ENCODE results near the gene MOB4.
"Not testable (repeated sequence)": the region's sequence is repeated elsewhere in the genome, so short reads cannot be mapped to it uniquely, and the experiment has no call there.

Gene MOB4

GRCh38 chr2:197548582-197548981 is 32.7 kb downstream of the MOB4 start:
- H4K12ac ChIP-seq (ENCODE audit: low read depth, low read length): no peak overlapping the region
- H3K36me3 ChIP-seq (ENCODE audit: control insufficient read depth in 1 of 2, insufficient read depth in 2 of 2, low read length in 2 of 2): peaks cover 13 to 15% of the 10 kb centered on the region in 2 experiments
- H2AFZ ChIP-seq (ENCODE audit: insufficient read depth, low read length, poor library complexity): no peak overlapping the region
- H2BK5ac ChIP-seq (ENCODE audit: low read depth, low read length, poor library complexity): no peak overlapping the region
- no peak overlapping the region for H3K4me2 ChIP-seq (ENCODE audit: low read length)
- no peak overlapping the region for H3K9ac ChIP-seq (ENCODE audit: low read length)
- no peak overlapping the region for H2BK12ac ChIP-seq (ENCODE audit: low read length)
- H3K4me3 ChIP-seq (ENCODE audit: low read depth, low read length): no peak overlapping the region
- no peak overlapping the region for H3K27ac ChIP-seq (ENCODE audit: low read depth, low read length)
- H3K4ac ChIP-seq (ENCODE audit: low read depth, low read length): no peak overlapping the region
- no peak overlapping the region for H3K23ac ChIP-seq (ENCODE audit: low read length)
- H3K18ac ChIP-seq (ENCODE audit: low read length): no peak overlapping the region
- no peak for DNase-seq
- no peak overlapping the region for H4K91ac ChIP-seq (ENCODE audit: low read depth, low read length)
- WGBS (ENCODE audit: extremely low coverage, insufficient coverage, insufficient read length): 100% methylated on average over 1 of the region's 5 CpGs
- H3K14ac ChIP-seq (ENCODE audit: low read length): no peak overlapping the region
- no peak overlapping the region for H2BK120ac ChIP-seq (ENCODE audit: insufficient read depth, low read length, poor library complexity)
- no peaks in the 10 kb centered on the region for H3K79me2 ChIP-seq (ENCODE audit: control insufficient read depth, insufficient read depth, low read length, poor library complexity)
- H4K8ac ChIP-seq (ENCODE audit: low read depth, low read length): no peak overlapping the region
- no peaks in the 10 kb centered on the region for H3K79me1 ChIP-seq (ENCODE audit: low read length)
- H3K9me3 ChIP-seq (ENCODE audit: insufficient read depth, low read depth, low read length): no peaks in the 10 kb centered on the region
- no peak overlapping the region for H2AK5ac ChIP-seq (ENCODE audit: low read length)
- no peaks in the 10 kb centered on the region for H3K27me3 ChIP-seq (ENCODE audit: insufficient read depth, low read length)
- H3K4me1 ChIP-seq (ENCODE audit: control insufficient read depth in 1 of 2, insufficient read depth in 2 of 2, low read length in 2 of 2): no peaks in the 10 kb centered on the region

- H3K27me3 ChIP-seq (ENCODE audit: insufficient read depth, low read length); H3K18ac ChIP-seq (ENCODE audit: low read length); H4K91ac ChIP-seq (ENCODE audit: low read depth, low read length); H3K4me3 ChIP-seq (ENCODE audit: low read depth, low read length); H3K9me3 ChIP-seq (ENCODE audit: insufficient read depth, low read depth, low read length); H3K14ac ChIP-seq (ENCODE audit: low read length); H3K4ac ChIP-seq (ENCODE audit: low read depth, low read length); DNase-seq; H3K4me1 ChIP-seq (ENCODE audit: control insufficient read depth in 1 of 2, insufficient read depth in 2 of 2, low read length in 2 of 2); H3K79me1 ChIP-seq (ENCODE audit: low read length); H2BK12ac ChIP-seq (ENCODE audit: low read length); H3K9ac ChIP-seq (ENCODE audit: low read length); H2BK5ac ChIP-seq (ENCODE audit: low read depth, low read length, poor library complexity); H3K27ac ChIP-seq (ENCODE audit: low read depth, low read length); H4K8ac ChIP-seq (ENCODE audit: low read depth, low read length); H3K4me2 ChIP-seq (ENCODE audit: low read length); H3K79me2 ChIP-seq (ENCODE audit: control insufficient read depth, insufficient read depth, low read length, poor library complexity); H2AFZ ChIP-seq (ENCODE audit: insufficient read depth, low read length, poor library complexity); H2AK5ac ChIP-seq (ENCODE audit: low read length); H3K23ac ChIP-seq (ENCODE audit: low read length); H4K12ac ChIP-seq (ENCODE audit: low read depth, low read length); H2BK120ac ChIP-seq (ENCODE audit: insufficient read depth, low read length, poor library complexity): not testable (repeated sequence)
- peaks cover 15 to 21% of the 10 kb centered on the region in 2 experiments for H3K36me3 ChIP-seq (ENCODE audit: control insufficient read depth in 1 of 2, insufficient read depth in 2 of 2, low read length in 2 of 2)
- WGBS (ENCODE audit: extremely low coverage, insufficient coverage, insufficient read length): no CpG with 5 or more reads among the region's 2 CpGs
Measured at GRCh38 chr2:197551260-197551659, 35.4 kb downstream of the MOB4 start.

- Histone ChIP-seq H3K9me3 (ENCODE audit: insufficient read depth, low read depth, low read length) (no peaks in the 10 kb centered on the region), H2BK120ac (ENCODE audit: insufficient read depth, low read length, poor library complexity) (no peak overlapping the region), H3K27me3 (ENCODE audit: insufficient read depth, low read length) (no peaks in the 10 kb centered on the region)
Measured at GRCh38 chr2:197555467-197555866, 39.6 kb downstream of the MOB4 start.

GRCh38 chr2:197556456-197556855 is 40.6 kb downstream of the MOB4 start:
- Histone ChIP-seq H3K23ac (ENCODE audit: low read length) (no peak overlapping the region), H4K91ac (ENCODE audit: low read depth, low read length) (no peak overlapping the region), H2BK12ac (ENCODE audit: low read length) (no peak overlapping the region), H3K4me2 (ENCODE audit: low read length) (no peak overlapping the region), H3K27ac (ENCODE audit: low read depth, low read length) (no peak overlapping the region), H4K8ac (ENCODE audit: low read depth, low read length) (no peak overlapping the region), H3K18ac (ENCODE audit: low read length) (no peak overlapping the region), H3K79me2 (ENCODE audit: control insufficient read depth, insufficient read depth, low read length, poor library complexity) (no peaks in the 10 kb centered on the region), H2BK120ac (ENCODE audit: insufficient read depth, low read length, poor library complexity) (no peak overlapping the region), H3K79me1 (ENCODE audit: low read length) (no peaks in the 10 kb centered on the region), H2AK5ac (ENCODE audit: low read length) (no peak overlapping the region), H3K27me3 (ENCODE audit: insufficient read depth, low read length) (no peaks in the 10 kb centered on the region), H3K4ac (ENCODE audit: low read depth, low read length) (no peak overlapping the region), H3K9me3 (ENCODE audit: insufficient read depth, low read depth, low read length) (no peaks in the 10 kb centered on the region), H2AFZ (ENCODE audit: insufficient read depth, low read length, poor library complexity) (no peak overlapping the region), H3K4me3 (ENCODE audit: low read depth, low read length) (no peak overlapping the region), H4K12ac (ENCODE audit: low read depth, low read length) (no peak overlapping the region), H3K36me3 (ENCODE audit: control insufficient read depth in 1 of 2, insufficient read depth in 2 of 2, low read length in 2 of 2) (peaks cover 17 to 21% of the 10 kb centered on the region in 2 experiments), H3K9ac (ENCODE audit: low read length) (no peak overlapping the region), H2BK5ac (ENCODE audit: low read depth, low read length, poor library complexity) (no peak overlapping the region), H3K4me1 (ENCODE audit: control insufficient read depth in 1 of 2, insufficient read depth in 2 of 2, low read length in 2 of 2) (no peaks in the 10 kb centered on the region), H3K14ac (ENCODE audit: low read length) (no peak overlapping the region)
- no CpG with 5 or more reads among the region's 1 CpG for WGBS (ENCODE audit: extremely low coverage, insufficient coverage, insufficient read length)
- DNase-seq: no peak

More at GRCh38 chr2:197555467-197555866, 39.6 kb downstream of the MOB4 start:
- no peak overlapping the region for H3K27ac ChIP-seq (ENCODE audit: low read depth, low read length)
- H3K4me2 ChIP-seq (ENCODE audit: low read length): no peak overlapping the region
- H3K4me1 ChIP-seq (ENCODE audit: control insufficient read depth in 1 of 2, insufficient read depth in 2 of 2, low read length in 2 of 2): no peaks in the 10 kb centered on the region
- DNase-seq: no peak
- H2AK5ac ChIP-seq (ENCODE audit: low read length): no peak overlapping the region
- no peak overlapping the region for H2BK5ac ChIP-seq (ENCODE audit: low read depth, low read length, poor library complexity)
- H3K9ac ChIP-seq (ENCODE audit: low read length): no peak overlapping the region
- no peak overlapping the region for H4K8ac ChIP-seq (ENCODE audit: low read depth, low read length)
- peaks cover 16 to 19% of the 10 kb centered on the region in 2 experiments for H3K36me3 ChIP-seq (ENCODE audit: control insufficient read depth in 1 of 2, insufficient read depth in 2 of 2, low read length in 2 of 2)
- H3K23ac ChIP-seq (ENCODE audit: low read length): no peak overlapping the region
- H4K12ac ChIP-seq (ENCODE audit: low read depth, low read length): no peak overlapping the region
- H3K79me2 ChIP-seq (ENCODE audit: control insufficient read depth, insufficient read depth, low read length, poor library complexity): no peaks in the 10 kb centered on the region
- no peak overlapping the region for H3K18ac ChIP-seq (ENCODE audit: low read length)
- no peak overlapping the region for H2BK12ac ChIP-seq (ENCODE audit: low read length)
- H3K4ac ChIP-seq (ENCODE audit: low read depth, low read length): no peak overlapping the region
- no peak overlapping the region for H2AFZ ChIP-seq (ENCODE audit: insufficient read depth, low read length, poor library complexity)
- H3K4me3 ChIP-seq (ENCODE audit: low read depth, low read length): no peak overlapping the region
- no peak overlapping the region for H4K91ac ChIP-seq (ENCODE audit: low read depth, low read length)
- H3K79me1 ChIP-seq (ENCODE audit: low read length): no peaks in the 10 kb centered on the region
- H3K14ac ChIP-seq (ENCODE audit: low read length): no peak overlapping the region
